Stimulated activated CD8-positive, alpha-beta memory T cell treated with anti-CD3 and anti-CD28 coated beads, Interleukin-12 subunit alpha, Interleukin-12 subunit beta, amount 100 ng/mL, for 4 hours (primary cell): ENCODE results near the gene PREX1.
"Not testable (repeated sequence)": the region's sequence is repeated elsewhere in the genome, so short reads cannot be mapped to it uniquely, and the experiment has no call there.

Experiments
- DNase-seq: peaks from one replicate; pipeline ENCODE4 v3.0.0-alpha.2; 2020; ENCODE audit warnings: low read depth

Gene PREX1

DNA sequence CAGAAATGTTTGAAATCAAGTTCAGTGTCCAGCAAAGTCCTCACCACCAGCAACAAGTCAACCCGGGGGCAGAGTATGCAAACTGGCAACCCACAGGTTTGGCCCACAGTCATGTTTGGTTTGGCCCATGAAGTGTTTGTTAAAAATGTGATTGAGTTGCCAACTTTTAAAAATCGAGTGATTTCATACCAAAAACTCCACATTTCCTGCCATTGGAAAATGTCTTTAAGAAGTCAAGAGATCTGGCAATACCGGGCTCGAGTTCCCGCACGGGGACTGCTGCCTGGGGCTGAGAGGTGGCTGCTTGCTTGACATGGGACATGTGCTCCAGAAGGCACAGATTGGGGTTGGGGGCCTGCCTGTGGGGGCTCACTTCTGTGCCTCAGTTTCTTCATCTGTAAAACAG is 36.1 kb downstream of the PREX1 start:
- DNase-seq = no peak

DNA sequence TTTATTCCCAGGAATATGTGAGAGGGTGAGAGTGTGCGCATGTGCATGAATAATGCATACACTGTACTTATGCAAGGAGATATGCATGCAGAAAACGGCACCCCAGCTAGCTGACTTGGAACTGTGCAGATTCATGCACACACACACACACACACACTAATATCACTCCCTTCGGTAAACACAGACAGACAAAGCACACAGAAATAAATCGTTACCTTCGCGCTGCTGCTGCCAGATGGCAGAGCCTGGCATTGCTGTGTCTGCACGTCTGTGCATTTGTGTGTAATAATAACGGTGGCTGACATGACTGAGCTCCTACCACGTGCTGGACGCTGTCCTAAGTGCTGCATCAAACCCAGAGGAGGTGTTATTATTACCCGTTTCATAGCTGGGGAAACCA is 36.8 kb downstream of the PREX1 start:
- DNase-seq = no peak

DNA sequence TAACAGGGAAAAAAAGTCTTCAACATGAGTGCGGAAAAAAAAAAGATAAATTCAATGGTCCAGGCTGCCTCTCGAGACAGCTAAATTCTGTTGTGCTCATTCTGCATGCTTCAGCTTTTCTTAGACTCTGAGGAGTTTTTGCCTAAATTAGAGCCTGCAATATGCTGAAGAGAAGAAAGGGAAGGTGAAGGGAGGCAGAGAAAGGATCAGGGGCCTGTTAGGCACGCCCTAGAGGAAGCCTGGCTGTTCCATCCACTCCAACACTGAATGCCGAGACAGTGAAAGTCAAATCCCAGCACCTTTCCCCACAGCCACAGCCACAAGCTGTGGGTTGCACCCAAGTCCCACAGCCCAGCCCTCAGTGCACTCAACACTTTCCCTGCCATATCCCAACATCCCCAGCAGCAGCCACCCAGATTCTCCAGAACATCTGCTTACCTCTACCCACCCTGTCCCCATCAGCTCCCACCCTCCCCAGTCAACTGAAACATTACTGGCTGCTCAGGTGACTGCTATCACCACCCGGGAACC is 37.3 kb downstream of the PREX1 start:
- DNase-seq = no peak

DNA sequence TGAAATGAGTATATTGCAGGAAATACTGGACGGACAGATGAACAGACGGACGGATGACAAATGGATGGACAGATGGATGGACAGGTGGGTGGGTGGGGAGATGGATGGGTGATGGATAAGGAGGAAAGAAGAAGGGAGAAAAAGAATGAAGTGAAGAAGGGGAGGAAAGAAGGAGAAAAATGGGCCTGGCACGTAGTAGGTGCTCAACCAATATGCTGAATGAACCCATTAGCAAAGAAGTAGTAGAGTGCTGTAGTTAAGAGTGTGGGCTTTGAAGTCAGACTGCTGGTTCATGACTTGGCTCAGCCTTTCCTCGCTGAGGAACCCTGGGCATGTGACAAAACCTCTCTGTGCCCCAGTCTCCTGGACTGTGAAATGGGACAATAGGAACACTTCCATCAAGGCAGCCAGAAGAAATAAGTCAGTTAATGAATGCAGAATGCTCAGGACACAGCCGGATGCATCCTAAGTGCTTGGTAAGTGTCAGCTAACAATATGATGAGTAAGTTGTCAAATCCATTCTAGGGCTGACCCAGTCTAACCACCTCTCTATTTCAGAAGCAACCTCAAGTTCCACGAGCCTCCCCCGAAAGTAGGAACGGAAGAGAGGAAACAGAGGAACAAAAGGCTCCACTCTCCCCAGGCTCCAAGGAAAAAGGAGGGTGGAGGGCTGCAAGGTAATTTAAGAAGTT is 37.9 kb downstream of the PREX1 start:
- DNase-seq = no peak

DNA sequence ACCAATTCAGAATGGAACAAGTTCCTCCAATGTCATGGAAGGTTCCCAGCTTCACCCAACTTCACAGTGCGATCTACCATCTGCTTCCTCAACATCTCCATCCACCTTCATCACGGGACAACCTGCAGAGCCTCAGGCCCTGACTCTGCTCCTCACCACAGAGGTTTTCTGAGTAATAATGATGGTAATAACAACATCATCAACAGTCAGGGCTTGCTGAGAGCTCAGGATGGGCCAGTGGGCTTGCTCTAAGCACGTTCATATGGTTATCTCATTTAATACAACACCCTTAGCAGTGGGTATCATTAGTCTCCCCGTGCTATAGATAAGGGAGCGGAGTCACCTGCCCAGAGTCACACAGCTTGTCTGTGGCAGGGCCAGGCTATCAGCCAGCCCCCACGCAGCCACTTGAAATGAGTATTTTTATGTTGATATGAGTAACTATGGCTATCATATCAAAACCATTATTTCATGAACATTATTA is 38.6 kb downstream of the PREX1 start:
- no peak for DNase-seq

DNA sequence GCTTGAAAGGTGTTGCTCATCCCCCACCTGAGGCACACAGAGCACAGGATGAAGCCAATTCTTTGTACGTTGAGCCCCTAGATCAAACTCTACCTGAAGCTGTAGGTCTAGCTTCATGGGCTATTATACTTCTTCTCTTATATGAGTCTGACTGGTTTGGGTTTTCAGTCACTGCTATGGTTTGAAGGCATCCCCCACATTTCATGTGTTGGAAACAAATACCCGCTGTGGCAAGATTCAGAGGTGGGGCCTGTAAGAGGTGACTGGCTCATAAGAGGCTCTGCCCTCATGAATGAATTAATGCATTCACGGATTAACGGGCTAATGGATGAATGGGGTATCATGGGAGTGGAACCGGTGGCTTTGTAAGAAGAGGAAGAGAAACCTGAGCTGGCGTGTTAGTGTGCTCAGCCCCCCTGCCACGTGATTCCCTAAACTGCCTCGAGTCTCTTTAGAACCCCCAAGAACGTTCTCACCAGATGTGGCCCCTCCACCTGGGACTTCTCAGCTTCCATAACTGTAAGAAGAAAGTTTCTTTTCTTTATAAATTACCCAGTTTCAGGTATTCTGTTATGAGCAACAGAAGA is 39.2 kb downstream of the PREX1 start:
- no peak for DNase-seq

DNA sequence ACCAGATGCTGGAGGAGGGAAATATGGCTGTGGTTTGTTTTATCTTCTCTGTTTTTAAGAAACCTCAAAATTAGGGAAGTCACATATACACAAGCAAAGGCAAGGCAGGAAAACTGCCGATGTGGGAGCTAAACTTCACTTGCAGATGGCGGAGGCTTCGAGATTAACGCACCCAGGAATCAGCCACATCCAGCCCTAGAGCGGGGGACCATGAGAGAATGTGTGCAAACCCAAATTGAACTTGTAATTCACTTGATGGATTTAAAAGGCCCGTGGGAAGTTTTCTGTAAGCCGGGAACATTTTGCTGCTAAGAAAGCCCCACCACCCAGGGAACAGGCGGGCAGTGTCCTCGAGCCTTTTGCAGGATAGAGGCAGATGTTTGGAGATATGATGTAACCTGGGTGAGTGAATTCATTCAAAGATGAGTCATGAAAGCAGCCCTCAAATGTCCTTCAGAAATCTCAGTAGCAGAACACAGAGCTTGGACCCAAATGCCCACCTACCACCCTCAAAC is 39.9 kb downstream of the PREX1 start:
- no peak for DNase-seq

DNA sequence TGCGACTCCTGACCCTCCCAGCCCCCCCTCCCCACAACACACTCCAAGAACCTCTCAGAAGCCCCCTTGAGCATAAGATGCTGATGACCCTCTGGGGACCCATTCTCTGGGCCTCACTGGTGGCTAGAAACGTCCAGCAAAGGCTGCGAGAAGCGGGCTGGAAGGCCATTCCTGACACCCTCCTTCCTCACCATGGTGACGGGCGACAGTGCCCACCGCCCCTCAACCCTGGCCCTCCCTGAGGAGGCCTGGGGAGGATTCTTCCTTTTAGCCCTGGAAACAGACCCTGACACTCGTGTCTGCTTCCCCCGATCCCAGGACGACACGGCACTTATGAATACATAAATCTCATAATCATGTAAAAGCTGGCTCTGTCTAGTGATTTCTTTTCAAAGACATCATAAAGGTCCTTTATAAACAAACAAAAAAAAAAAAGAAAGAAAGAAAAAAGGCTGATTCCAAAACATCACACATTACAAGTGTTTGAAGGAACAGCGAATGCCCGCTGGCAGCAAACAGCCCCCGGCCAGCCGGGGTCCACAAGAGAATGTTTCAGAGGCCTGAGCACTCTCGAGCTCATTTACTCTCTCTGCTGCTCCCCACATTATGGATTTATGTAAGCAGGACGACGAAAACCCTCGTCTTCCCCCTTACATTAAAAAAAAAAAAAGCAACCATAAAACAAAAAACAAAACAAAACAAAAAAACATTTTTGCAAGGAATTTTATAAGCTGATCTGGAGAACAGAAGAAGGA is 40.7 kb downstream of the PREX1 start:
- no peak for DNase-seq

DNA sequence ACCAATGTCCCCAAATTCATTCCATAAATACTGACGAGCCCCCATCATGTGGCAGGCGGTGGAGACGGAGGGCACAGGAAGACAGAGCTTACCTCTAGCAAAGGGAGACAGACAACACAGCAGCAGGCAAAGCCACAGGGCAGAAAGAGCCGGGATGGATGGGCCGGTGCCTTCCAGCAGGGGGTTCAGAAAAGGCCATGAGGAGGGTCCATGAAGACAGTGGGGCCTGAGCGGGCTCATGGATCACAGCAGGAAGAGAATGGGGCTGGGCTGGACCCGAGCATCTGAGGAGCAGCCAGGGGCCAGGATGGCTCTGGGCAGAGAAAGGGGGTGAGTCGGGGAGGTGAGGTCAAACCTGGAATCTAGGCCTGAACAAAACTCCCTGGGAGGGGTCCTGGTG is 42.0 kb downstream of the PREX1 start:
- no peak for DNase-seq

DNA sequence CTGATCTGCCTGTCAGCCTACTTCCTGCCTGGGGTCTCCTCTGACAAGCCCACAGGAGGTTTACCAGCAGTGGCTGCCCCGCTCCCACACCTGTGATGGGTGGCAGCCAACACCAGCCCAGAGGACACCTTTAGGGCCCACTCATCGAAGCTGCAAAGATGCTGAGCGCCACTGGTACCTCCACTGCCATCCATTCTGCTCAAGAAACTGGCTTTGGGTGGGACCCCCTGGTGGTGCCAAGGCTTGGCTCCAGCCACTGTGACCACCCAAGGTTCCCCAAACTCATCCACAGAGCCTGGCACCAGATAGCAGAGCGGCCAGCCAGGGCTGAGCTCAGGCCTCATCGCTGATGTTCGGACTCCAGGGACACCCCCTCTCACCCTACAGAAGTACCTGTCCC is 42.5 kb downstream of the PREX1 start:
- DNase-seq = no peak

DNA sequence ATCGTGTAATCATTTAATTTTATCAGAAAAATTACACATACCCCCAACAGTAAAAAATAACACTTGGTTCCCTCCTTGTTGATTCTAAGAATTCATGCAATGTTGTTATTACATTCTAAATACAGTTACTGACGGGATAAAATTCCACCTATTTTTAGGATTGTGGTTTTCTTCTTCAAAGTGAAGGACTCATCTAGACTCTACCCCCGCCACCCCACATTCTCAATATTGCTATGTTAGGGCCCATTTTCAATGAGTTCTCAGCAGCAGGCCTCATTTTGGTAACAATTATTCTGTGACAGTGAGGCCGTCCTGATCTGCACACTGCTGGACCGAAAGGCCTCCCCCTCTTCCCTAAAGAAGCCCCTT is 43.5 kb downstream of the PREX1 start:
- DNase-seq = no peak

DNA sequence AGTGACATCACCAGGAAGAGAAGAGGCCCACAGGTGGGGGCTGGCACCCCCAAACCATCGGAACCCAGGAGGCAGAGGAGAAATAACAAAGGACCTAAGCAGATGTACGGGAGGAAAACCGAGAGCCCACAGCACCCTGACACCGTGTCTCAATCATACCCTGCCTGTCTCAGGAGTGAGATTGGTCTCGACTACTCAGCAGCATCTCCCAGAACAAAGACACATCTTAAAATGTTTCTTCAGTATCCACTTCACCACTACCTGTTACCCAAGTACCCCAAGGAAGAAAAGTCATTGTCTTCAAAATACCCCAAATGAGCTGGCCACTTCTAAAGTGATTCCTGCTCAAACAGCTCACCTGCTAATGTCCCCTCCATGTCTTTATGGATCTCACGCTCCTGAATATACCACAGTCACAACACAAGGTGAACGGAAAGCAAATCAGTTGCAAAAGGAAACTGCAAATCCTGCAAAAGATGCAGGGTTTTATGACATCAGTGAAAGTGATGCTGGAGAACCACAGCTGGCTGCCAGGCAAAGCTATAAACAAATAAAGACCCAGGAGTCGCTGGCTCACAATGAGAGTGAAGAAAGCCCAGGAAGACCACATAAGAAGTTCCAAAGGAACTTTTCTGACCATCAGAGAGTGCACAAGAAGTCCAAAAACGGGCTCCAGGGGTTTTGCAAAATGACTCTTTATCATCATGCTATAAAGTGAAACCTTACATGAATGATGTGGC is 44.1 kb downstream of the PREX1 start:
- no peak for DNase-seq

DNA sequence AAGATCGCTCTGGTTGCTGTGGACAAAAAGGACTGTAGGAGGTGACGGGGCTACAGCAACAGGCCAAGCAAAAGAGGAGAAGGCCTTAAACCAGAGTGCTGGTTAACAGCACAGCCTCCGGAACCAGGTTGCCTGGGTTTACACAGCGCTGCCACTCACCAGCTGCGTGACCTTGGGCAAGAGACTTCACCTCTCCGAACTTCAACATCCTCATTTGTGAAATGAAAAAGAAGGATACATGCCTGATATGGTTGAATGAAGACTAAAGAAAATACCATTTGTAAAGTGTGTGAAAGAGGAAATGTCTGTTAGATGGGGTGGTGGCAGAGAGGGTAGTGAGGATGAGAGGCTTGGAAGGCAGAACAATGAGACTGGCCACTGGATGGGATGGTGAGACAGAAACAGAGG is 44.9 kb downstream of the PREX1 start:
- no peak for DNase-seq

DNA sequence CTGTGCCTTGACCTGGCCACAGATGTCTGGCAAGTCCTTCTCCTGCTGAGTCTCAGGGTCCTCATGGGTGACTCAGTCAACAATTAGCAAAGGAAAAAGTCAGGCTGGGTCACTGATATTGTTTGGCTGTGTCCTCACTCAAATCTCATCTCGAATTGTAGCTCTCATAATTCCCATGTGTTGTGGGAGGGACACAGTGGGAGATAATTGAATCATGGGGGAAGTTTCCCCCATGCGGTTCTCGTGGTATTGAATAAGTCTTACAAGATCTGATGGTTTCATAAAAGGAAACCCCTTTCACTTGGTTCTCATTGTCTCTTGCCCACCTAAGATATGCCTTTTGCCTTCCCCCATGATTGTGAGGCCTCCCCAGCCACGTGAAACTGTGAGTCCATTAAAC is 45.7 kb downstream of the PREX1 start:
- no peak for DNase-seq

DNA sequence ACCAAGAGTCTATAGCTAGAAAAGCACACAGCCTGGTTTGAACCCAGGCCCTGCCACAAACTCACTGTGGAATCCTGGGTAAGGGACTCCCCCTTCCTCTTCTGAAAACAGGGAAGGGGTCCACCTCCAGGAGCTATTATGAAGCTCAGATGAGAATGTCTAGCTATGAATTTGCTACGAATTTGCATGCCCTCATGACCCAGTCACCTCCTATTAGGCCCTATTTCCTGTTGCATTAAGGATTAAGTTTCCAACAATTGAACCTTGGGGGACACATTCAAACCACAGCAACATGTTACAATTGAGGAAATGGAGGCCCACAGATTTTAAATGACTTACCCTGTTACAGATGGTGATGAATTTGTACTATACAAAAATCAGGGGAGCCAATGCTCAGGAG is 46.2 kb downstream of the PREX1 start:
- no peak for DNase-seq

DNA sequence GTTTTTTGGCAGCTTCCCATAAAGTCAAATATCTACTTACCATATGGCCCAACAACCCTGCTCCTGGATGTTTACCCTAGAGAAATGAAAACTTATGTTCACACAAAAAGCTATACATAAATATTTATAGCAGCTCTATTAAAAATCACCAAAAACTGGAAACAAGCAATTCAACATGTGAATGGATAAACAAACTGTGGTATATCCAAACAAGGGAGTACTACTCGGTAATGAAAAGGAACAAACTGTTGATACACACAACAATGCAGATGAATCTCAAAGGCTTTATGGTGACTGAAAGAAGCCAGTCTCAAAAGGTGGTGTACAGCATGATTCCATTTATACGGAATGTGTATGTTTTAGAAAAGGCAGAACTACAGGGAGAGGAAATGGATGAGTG is 48.4 kb downstream of the PREX1 start:
- no peak for DNase-seq

DNA sequence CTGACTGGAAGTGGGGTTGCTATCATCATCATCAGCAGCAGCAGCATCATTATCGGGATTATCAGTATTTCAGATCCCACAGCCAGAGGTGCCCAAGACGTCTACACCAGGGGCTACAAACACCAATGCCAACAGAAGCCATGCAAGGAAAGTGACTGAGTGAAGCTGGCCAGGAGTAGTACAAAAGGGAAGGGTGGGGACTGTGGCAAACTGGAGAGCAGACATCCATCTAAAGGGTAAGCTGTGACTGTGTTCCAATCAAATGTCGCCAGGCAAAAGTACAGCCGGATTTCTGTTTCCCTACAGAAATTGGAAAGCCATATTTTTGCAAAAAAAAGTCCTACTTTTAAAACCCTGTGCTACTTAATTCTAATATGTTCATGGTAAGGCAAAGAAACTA is 50.0 kb downstream of the PREX1 start:
- no peak for DNase-seq

DNA sequence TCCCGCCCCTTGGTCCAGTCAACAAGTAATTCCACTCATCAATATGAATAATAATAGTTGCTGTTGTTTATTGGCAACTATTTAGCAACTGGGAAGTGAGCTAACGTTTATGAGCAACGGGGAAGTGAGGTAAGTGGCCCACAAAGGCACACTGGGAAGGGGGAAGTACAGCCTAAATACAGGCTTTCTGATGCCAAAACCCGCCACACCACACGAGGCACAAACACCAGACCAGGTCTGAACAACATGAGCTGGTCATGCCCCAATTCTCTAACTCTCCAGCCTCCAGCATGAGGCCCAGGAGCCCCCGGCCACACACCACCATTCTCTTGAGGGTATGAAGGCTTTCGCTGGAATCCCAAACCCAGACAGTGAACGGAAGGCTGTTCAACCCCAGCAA is 50.8 kb downstream of the PREX1 start:
- DNase-seq = no peak

DNA sequence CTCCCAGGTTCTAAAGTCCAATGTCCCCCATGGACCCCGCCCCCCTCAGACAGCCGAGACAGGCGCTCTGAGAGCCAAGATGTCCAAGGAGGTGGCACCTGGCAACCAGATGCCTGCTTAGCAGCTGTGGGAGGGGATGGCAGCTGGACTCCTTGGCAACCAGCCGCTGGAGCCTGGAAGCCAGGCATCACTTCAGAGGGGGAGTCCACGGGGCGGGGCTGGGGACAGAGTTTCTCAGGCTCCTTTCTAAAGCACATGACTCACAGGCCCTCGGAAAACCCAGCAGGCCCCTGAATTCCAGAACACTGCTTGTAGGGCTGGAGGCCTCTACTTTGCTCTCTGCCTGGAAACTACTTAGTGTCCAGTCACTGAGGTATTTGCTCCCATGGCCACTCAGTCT is 51.5 kb downstream of the PREX1 start:
- no peak for DNase-seq

DNA sequence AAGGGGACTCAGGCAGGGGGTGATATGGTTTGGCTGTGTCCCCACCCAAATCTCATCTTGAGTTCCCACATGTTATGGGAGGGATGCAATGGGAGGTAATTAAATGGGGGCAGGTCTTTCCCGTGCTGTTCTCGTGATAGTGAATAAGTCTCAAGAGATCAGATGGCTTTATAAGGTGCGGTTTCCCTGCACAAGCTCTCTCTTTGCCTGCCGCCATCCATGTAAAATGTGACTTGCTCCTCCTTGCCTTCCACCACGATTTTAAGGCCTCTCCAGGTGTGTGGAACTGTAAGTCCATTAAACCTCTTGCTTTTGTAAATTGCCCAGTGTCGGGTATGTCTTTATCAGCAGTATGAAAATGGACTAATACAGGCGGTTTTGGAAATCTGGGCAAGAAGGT is 52.3 kb downstream of the PREX1 start:
- not testable (repeated sequence) for DNase-seq

DNA sequence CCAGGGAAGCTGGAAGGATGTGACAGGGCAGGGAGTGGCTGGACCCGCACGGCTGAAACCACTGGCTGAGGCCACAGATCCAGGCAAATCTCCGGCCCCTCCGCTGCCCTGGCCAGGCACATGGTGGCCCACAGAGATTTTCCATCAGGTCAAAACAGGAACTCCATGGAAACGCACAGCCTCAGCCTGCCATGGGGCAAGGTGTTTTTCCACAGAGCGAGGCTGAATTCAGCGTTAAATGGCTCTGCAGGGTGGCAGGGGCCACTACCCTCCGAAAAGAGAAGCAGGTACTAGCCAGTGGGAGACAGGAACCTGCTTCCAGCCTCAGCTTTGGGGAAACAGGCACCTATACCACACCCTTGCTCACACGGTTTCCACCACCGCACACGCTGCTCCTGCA is 53.1 kb downstream of the PREX1 start:
- DNase-seq = no peak

DNA sequence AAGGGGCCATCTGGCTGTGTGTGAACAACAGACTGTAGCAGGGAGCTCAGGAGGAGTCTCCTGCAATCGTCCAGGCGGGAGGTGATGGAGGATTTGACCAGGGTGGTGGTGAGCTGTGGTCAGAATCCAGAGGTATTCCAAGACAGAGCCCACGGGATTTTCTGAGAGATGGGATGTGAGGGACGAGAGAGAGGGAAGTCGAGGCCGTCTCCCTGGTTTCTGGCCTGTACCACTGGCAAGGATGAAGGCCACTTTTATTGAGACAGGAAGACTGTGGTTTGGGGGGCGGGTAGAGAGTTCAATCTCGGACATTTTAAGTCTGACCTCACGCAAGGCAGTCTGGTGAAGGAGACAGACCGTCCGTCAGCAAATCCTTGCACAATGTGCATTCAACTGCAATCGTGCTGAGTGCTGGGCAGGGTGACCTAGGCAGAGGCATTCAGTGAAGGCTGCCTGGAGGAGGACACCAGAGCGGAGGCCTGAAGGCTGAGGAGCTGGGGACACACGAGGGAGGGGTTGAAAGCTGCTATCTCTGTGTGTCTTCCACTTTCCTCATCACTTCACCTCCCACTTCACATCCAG is 53.9 kb downstream of the PREX1 start:
- no peak for DNase-seq
